Endothelial cell of umbilical vein (primary cell): ENCODE measurements around the gene APBA2. TPM values are rescaled to one million over a fixed set of nuclear protein-coding genes. Genes with fewer than 3 reads are reported as not detected.
"Not testable (repeated sequence)": the region's sequence is repeated elsewhere in the genome, so short reads cannot be mapped to it uniquely, and the experiment has no call there.

Source experiments
- BruUV-seq: library from RNA; stranded (reverse); fragments of 400-500 nt; replicated peaks from 2 replicates; lab custom pipeline; 2021; lab: Mats Ljungman, UMichigan
- CTCF ChIA-PET: fragments of 300-600, 350-600 bp; sonication (Branson Sonifier 250); formaldehyde crosslinking; loops from one replicate; lab custom pipeline; 2021; ENCODE audit warnings: antibody characterized with exemption, inconsistent platforms; lab: Charles Lee
- POLR2A ChIA-PET: fragments of 300-600, 350-600 bp; sonication (Branson Sonifier 250); formaldehyde crosslinking; loops from one replicate; lab custom pipeline; 2021; ENCODE audit warnings: antibody characterized with exemption, inconsistent platforms; lab: Charles Lee
- DNase-seq: peaks from one replicate; pipeline ENCODE4 v3.0.0-alpha.2; 2011; ENCODE audit warnings: low read depth, low spot score
- FAIRE-seq: peaks from 2 replicates; lab custom pipeline; 2011; peaks lifted over from hg19 to GRCh38; lab: Jason Lieb, UNC
- H2AFZ ChIP-seq: 2 replicates; pipeline ENCODE4 v1.6.0; 2012; ENCODE audit warnings: low read depth, low read length, control low read depth, inconsistent platforms
- H3K27ac ChIP-seq: 2 replicates; pipeline ENCODE4 v1.5.1; 2011; ENCODE audit warnings: low read depth, mild to moderate bottlenecking, control low read depth, low read length, moderate library complexity; ENCODE audit not compliant: insufficient read depth
- H3K27me3 ChIP-seq, 2 experiments: 2 replicates each; pipeline versions ENCODE4 v1.6.0 to v1.6.1; 2011; ENCODE audit warnings: low read length in 2 of 2, mixed read lengths in 1 of 2; ENCODE audit not compliant: control insufficient read depth in 2 of 2, insufficient read depth in 2 of 2
- H3K36me3 ChIP-seq, 2 experiments: 2 replicates in 1 of 2; 3 replicates in 1 of 2; pipeline ENCODE4 v1.5.1; 2011; ENCODE audit warnings: low read length in 2 of 2, mild to moderate bottlenecking in 1 of 2, moderate library complexity in 1 of 2; ENCODE audit not compliant: control insufficient read depth in 2 of 2, insufficient read depth in 2 of 2; ENCODE audit errors: extremely low read depth in 1 of 2
- H3K4me1 ChIP-seq: 3 replicates; pipeline ENCODE4 v1.5.1; 2011; ENCODE audit warnings: mild to moderate bottlenecking, low read length; ENCODE audit not compliant: control insufficient read depth, insufficient read depth; ENCODE audit errors: extremely low read depth
- H3K4me2 ChIP-seq: 2 replicates; pipeline ENCODE4 v1.6.1; 2011; ENCODE audit warnings: low read length, control low read depth, mixed read lengths; ENCODE audit not compliant: insufficient read depth
- H3K4me3 ChIP-seq, 3 experiments: fragments of 200-600 bp in 1 of 3; sonication (generic), shearing (Covaris generic) in 1 of 3; replicated peaks in 1 of 3; 2 replicates each; pipeline ENCODE4 v1.5.1; 2011 to 2016; ENCODE audit warnings: control low read depth in 3 of 3, low read length in 3 of 3, mild to moderate bottlenecking in 2 of 3, inconsistent platforms in 1 of 3, low read depth in 1 of 3, moderate library complexity in 1 of 3; ENCODE audit not compliant: insufficient read depth in 1 of 3
- H3K79me2 ChIP-seq: 2 replicates; pipeline ENCODE4 v1.6.0; 2012; ENCODE audit warnings: low read length, inconsistent platforms; ENCODE audit not compliant: control insufficient read depth, insufficient read depth
- H3K9ac ChIP-seq: replicated peaks from 2 replicates; pipeline ENCODE3; 2011; ENCODE audit warnings: low read length, control low read depth; ENCODE audit not compliant: insufficient read depth; ENCODE audit errors: extremely low read depth
- H3K9me1 ChIP-seq: replicated peaks from 3 replicates; pipeline ENCODE4 v1.6.0; 2011; ENCODE audit warnings: mild to moderate bottlenecking, low read length; ENCODE audit not compliant: control insufficient read depth, insufficient read depth; ENCODE audit errors: extremely low read depth
- H3K9me3 ChIP-seq: replicated peaks from 2 replicates; pipeline ENCODE4 v1.5.1; 2012; ENCODE audit warnings: low read length, inconsistent platforms; ENCODE audit not compliant: control insufficient read depth, insufficient read depth
- H4K20me1 ChIP-seq: replicated peaks from 2 replicates; pipeline ENCODE3; 2011; ENCODE audit warnings: mild to moderate bottlenecking, low read length; ENCODE audit not compliant: control insufficient read depth, insufficient read depth; ENCODE audit errors: extremely low read depth
- CTCF ChIP-seq, 2 donors: IDR thresholded peaks; 1 replicate in 1 of 2; 2 replicates in 1 of 2; pipeline ENCODE4 v1.5.1; 2011; ENCODE audit warnings: low read length in 2 of 2, mild to moderate bottlenecking in 2 of 2, moderate library complexity in 2 of 2, control low read depth in 1 of 2, inconsistent platforms in 1 of 2, low read depth in 1 of 2; ENCODE audit not compliant: insufficient read depth in 1 of 2; ENCODE audit errors: extremely low read depth in 1 of 2
- EZH2 ChIP-seq: IDR thresholded peaks from 2 replicates; pipeline ENCODE4 v1.6.1; 2012; ENCODE audit warnings: borderline replicate concordance, low read depth, mild to moderate bottlenecking, moderate library complexity, low read length, inconsistent platforms; ENCODE audit not compliant: severe bottlenecking
- FOS ChIP-seq: IDR thresholded peaks from 2 replicates; pipeline ENCODE4 v1.6.1; 2011; ENCODE audit warnings: mild to moderate bottlenecking, low read length, moderate library complexity, borderline replicate concordance; ENCODE audit not compliant: insufficient read depth
- GATA2 ChIP-seq: IDR thresholded peaks from 2 replicates; pipeline ENCODE4 v1.7.0; 2011; ENCODE audit warnings: low read depth, mild to moderate bottlenecking, moderate library complexity, mixed read lengths, low read length; ENCODE audit not compliant: insufficient read length, insufficient read depth
- JUN ChIP-seq: IDR thresholded peaks from 2 replicates; pipeline ENCODE4 v1.6.1; 2011; ENCODE audit warnings: borderline replicate concordance, low read depth; ENCODE audit not compliant: insufficient read length, insufficient read depth
- MYC ChIP-seq: IDR thresholded peaks from one replicate; pipeline ENCODE4 v1.6.1; 2011; ENCODE audit warnings: mild to moderate bottlenecking, low read depth, low read length
- POLR2A ChIP-seq: IDR thresholded peaks from 2 replicates; pipeline ENCODE4 v1.6.1; 2012; ENCODE audit warnings: low read depth, mild to moderate bottlenecking, control low read depth, low read length
- POLR2AphosphoS5 ChIP-seq: IDR thresholded peaks from 2 replicates; pipeline ENCODE4 v1.6.1; 2012; ENCODE audit warnings: low read depth, mild to moderate bottlenecking, control low read depth, low read length, moderate library complexity; ENCODE audit not compliant: insufficient read depth
- dilution Hi-C: fragments of 300-500 bp; cut with MboI; formaldehyde crosslinking; loops from one replicate; pipeline ENCODE4 v1.15.0; 2019; ENCODE audit warnings: low sequenced_read_pairs; ENCODE audit not compliant: extremely low pct_ligation_motif_present
- intact Hi-C: fragments of 100-400 bp; cut with micrococcal nuclease; formaldehyde crosslinking; loops from one replicate; pipeline ENCODE4 v1.10.0; 2022
- polyA plus RNA-seq, 4 experiments: library from polyadenylated mRNA; depleted of rRNA in 3 of 4; stranded (reverse) in 3 of 4; unstranded in 1 of 4; fragments of >200 nt; gene quantifications; 2 replicates each; pipeline versions ENCODE4 v1.2.1 to v1.2.3, GENCODE V29; 2011 to 2012; ENCODE audit warnings: missing spikeins in 1 of 4
- total RNA-seq: library from RNA; stranded (reverse); gene quantifications from 2 replicates; pipeline ENCODE4 v1.2.3, GENCODE V29; 2021
- TF ChIP-seq, protein P1 (sequence below): IDR thresholded peaks from 2 replicates; pipeline ENCODE4 v1.6.1; 2011; ENCODE audit not compliant: insufficient read depth, insufficient read length

The APBA2 gene
- total and polyA plus RNA-seq, 2 donors (not counting 3 experiments of a cell fraction or from before 2014, with no cell fraction given): 5.7 to 11.1 TPM

GRCh38 chr15:28854578-28854977 lies 31.2 kb upstream of the APBA2 start:
- H3K4me3 ChIP-seq, H3K9ac ChIP-seq, H3K36me3 ChIP-seq, DNase-seq, POLR2A ChIA-PET, H3K27me3 ChIP-seq, dilution Hi-C loops, H4K20me1 ChIP-seq, H3K9me1 ChIP-seq, intact Hi-C loops, H3K4me1 ChIP-seq, H3K27ac ChIP-seq, H2AFZ ChIP-seq, CTCF ChIA-PET, H3K79me2 ChIP-seq, BruUV-seq, H3K4me2 ChIP-seq, H3K9me3 ChIP-seq: not testable (repeated sequence)
- peak; percentile 21 for FAIRE-seq

GRCh38 chr15:28861031-28861534 lies 24.7 kb upstream of the APBA2 start:
- Histone ChIP-seq H3K4me2 (no peak overlapping the region), H3K4me1 (no peaks in the 10 kb centered on the region), H3K9me1 (no peaks in the 10 kb centered on the region), H3K79me2 (no peaks in the 10 kb centered on the region), H4K20me1 (no peaks in the 10 kb centered on the region), H2AFZ (no peak overlapping the region), H3K4me3 (no peak overlapping the region), H3K36me3 (no peaks in the 10 kb centered on the region), H3K27ac (no peak overlapping the region), H3K9me3 (no peaks in the 10 kb centered on the region), H3K9ac (no peak overlapping the region), H3K27me3 (no peaks in the 10 kb centered on the region)
- POLR2A ChIA-PET: no interaction called here
- CTCF ChIA-PET: no interaction called here
- intact Hi-C loops: no loop called here
- TF ChIP-seq MYC (no peak), GATA2 (no peak), POLR2A (no peak), JUN (no peak), CTCF (IDR thresholded peaks at IDR 0.05; ENCODE audit: extremely low read depth in 1 of 2, insufficient read depth in 1 of 2, low read depth in 1 of 2, low read length in 2 of 2) (no peak), EZH2 (no peak), FOS (no peak), POLR2AphosphoS5 (no peak)
- TF ChIP-seq, protein P1, sequence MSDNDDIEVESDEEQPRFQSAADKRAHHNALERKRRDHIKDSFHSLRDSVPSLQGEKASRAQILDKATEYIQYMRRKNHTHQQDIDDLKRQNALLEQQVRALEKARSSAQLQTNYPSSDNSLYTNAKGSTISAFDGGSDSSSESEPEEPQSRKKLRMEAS: no peak
- BruUV-seq: no TSS peak
- dilution Hi-C loops: no loop called here
- FAIRE-seq (no peak), DNase-seq (no peak)
